Measurements from ENCODE around the gene UFM1.
"Not testable (repeated sequence)": the region's sequence is repeated elsewhere in the genome, so short reads cannot be mapped to it uniquely, and the experiment has no call there.

Gene UFM1

GRCh38 chr13:38349390-38350113 lies at the start of gene UFM1:
UFM1 (plus strand) TSS chr13:38349851; CDS start chr13:38349920, 69 bp downstream.
- peak; percentile 96 to 98 for DNase-seq

GRCh38 chr13:38301236-38301635 lies 48.4 kb upstream of the UFM1 start:
- DNase-seq: no peak

GRCh38 chr13:38303816-38304320 lies 45.8 kb upstream of the UFM1 start:
- DNase-seq: no peak

GRCh38 chr13:38308736-38309135 lies 40.9 kb upstream of the UFM1 start:
- no peak for DNase-seq

GRCh38 chr13:38309397-38309796 lies 40.3 kb upstream of the UFM1 start:
- DNase-seq: no peak

- not testable (repeated sequence) for DNase-seq
Observed at GRCh38 chr13:38311175-38311574, 38.5 kb upstream of the UFM1 start.

- DNase-seq: no peak
Observed at GRCh38 chr13:38316129-38316528, 33.5 kb upstream of the UFM1 start.

- DNase-seq: no peak
Observed at GRCh38 chr13:38321654-38322053, 28.0 kb upstream of the UFM1 start.

GRCh38 chr13:38325426-38325825 lies 24.2 kb upstream of the UFM1 start:
- DNase-seq: no peak

- no peak for DNase-seq
Observed at GRCh38 chr13:38328699-38329098, 21.0 kb upstream of the UFM1 start.

GRCh38 chr13:38334845-38335244 lies 14.8 kb upstream of the UFM1 start:
- DNase-seq: no peak

- no peak for DNase-seq
Observed at GRCh38 chr13:38338089-38338488, 11.6 kb upstream of the UFM1 start.

GRCh38 chr13:38340624-38341023 lies 9.0 kb upstream of the UFM1 start:
- no peak for DNase-seq

- no peak for DNase-seq
Observed at GRCh38 chr13:38341149-38341692, 8.4 kb upstream of the UFM1 start.

- peak; percentile 66 to 75 for DNase-seq
Observed at GRCh38 chr13:38346764-38347163, 2.9 kb upstream of the UFM1 start.

- peak in 1 of 2 experiments; percentile 63 for DNase-seq
Observed at GRCh38 chr13:38348861-38349389, 726 bp upstream of the UFM1 start.

- peak; percentile 69 to 80 for DNase-seq
Observed at GRCh38 chr13:38350114-38350617, 515 bp downstream of the UFM1 start.

GRCh38 chr13:38355595-38356119 lies 6.0 kb downstream of the UFM1 start:
- no peak for DNase-seq

GRCh38 chr13:38358684-38359083 lies 9.0 kb downstream of the UFM1 start:
- no peak for DNase-seq

- DNase-seq: no peak
Observed at GRCh38 chr13:38361542-38362262, 12.1 kb downstream of the UFM1 start.

GRCh38 chr13:38363219-38363618 lies 13.6 kb downstream of the UFM1 start:
- no peak for DNase-seq

- DNase-seq: not testable (repeated sequence)
Observed at GRCh38 chr13:38363746-38364145, 14.1 kb downstream of the UFM1 start.

- DNase-seq: no peak
Observed at GRCh38 chr13:38365661-38366060, 16.0 kb downstream of the UFM1 start.
